ENCODE results near the gene ANKRD1. TPM values are rescaled to one million over a fixed set of nuclear protein-coding genes. Genes with fewer than 3 reads are reported as not detected.

Gene ANKRD1
- total RNA-seq, 4 donors from 2014 or later = 0.83 TPM; not detected in 3

GRCh38 chr10:90889636-90890035 is 31.3 kb downstream of the ANKRD1 start:
- no peak overlapping the region for H3K4me3 ChIP-seq
- H3K36me3 ChIP-seq = peaks cover 51 to 97% (median 77%) of the 10 kb centered on the region in 4 donors
- no peaks in the 10 kb centered on the region for H3K4me1 ChIP-seq
- DNase-seq (ENCODE audit: extremely low spot score) = no peak
- WGBS = 86% methylated on average over 1 of the region's 1 CpG
- no peaks in the 10 kb centered on the region for H3K9me3 ChIP-seq
- H3K27me3 ChIP-seq = no peaks in the 10 kb centered on the region
- H3K27ac ChIP-seq (replicated peaks in 1 of 4) = no peak overlapping the region
- intact Hi-C loops (cut with DNase I) = no loop called here
- TF ChIP-seq POLR2AphosphoS5 (IDR thresholded peaks at IDR 0.05) = no peak
- TF ChIP-seq POLR2A (IDR thresholded peaks at IDR 0.05; ENCODE audit: low read depth) = no peak
- TF ChIP-seq CTCF (IDR thresholded peaks at IDR 0.05) = no peak
- TF ChIP-seq EP300 (IDR thresholded peaks at IDR 0.05) = no peak

GRCh38 chr10:90888387-90888786 is 32.5 kb downstream of the ANKRD1 start:
- Histone ChIP-seq H3K27ac (replicated peaks in 1 of 4) (no peak overlapping the region), H3K4me3 (no peak overlapping the region), H3K36me3 (peaks cover 48 to 94% (median 68%) of the 10 kb centered on the region in 4 donors), H3K4me1 (no peaks in the 10 kb centered on the region), H3K9me3 (no peaks in the 10 kb centered on the region), H3K27me3 (no peaks in the 10 kb centered on the region)
- TF ChIP-seq CTCF (IDR thresholded peaks at IDR 0.05) (no peak), EP300 (IDR thresholded peaks at IDR 0.05) (no peak), POLR2AphosphoS5 (IDR thresholded peaks at IDR 0.05) (no peak), POLR2A (IDR thresholded peaks at IDR 0.05; ENCODE audit: low read depth) (no peak)
- 94% methylated on average over 6 of the region's 6 CpGs for WGBS
- intact Hi-C loops (cut with DNase I) = no loop called here
- no peak for DNase-seq (ENCODE audit: extremely low spot score)

GRCh38 chr10:90887555-90887954 is 33.3 kb downstream of the ANKRD1 start:
- TF ChIP-seq POLR2A (IDR thresholded peaks at IDR 0.05; ENCODE audit: low read depth) (no peak), EP300 (IDR thresholded peaks at IDR 0.05) (no peak), CTCF (IDR thresholded peaks at IDR 0.05) (no peak)
- H3K4me3 ChIP-seq = no peak overlapping the region
- no peak for DNase-seq (ENCODE audit: extremely low spot score)
- peaks cover 47 to 91% (median 64%) of the 10 kb centered on the region in 4 donors for H3K36me3 ChIP-seq
- H3K27ac ChIP-seq (replicated peaks in 1 of 4) = no peak overlapping the region
- no peaks in the 10 kb centered on the region for H3K9me3 ChIP-seq
- 94% methylated on average over 6 of the region's 6 CpGs for WGBS
- H3K4me1 ChIP-seq = no peaks in the 10 kb centered on the region
- no peaks in the 10 kb centered on the region for H3K27me3 ChIP-seq
- intact Hi-C loops (cut with DNase I) = no loop called here

- no peak overlapping the region for H3K27ac ChIP-seq (replicated peaks in 1 of 4)
- no peak overlapping the region for H3K4me3 ChIP-seq
- no peak for DNase-seq (ENCODE audit: extremely low spot score)
- no peaks in the 10 kb centered on the region for H3K4me1 ChIP-seq
- TF ChIP-seq POLR2A (IDR thresholded peaks at IDR 0.05; ENCODE audit: low read depth) (no peak), POLR2AphosphoS5 (IDR thresholded peaks at IDR 0.05) (no peak), EP300 (IDR thresholded peaks at IDR 0.05) (no peak), CTCF (IDR thresholded peaks at IDR 0.05) (no peak)
- peaks cover 39 to 88% (median 61%) of the 10 kb centered on the region in 4 donors for H3K36me3 ChIP-seq
- intact Hi-C loops (cut with DNase I) = no loop called here
- H3K9me3 ChIP-seq = no peaks in the 10 kb centered on the region
- no peaks in the 10 kb centered on the region for H3K27me3 ChIP-seq
- 93% methylated on average over 1 of the region's 1 CpG for WGBS
Measured at GRCh38 chr10:90885176-90885575, 35.7 kb downstream of the ANKRD1 start.

- Histone ChIP-seq H3K27ac (replicated peaks in 1 of 4) (no peak overlapping the region), H3K36me3 (peaks cover 39 to 85% (median 56%) of the 10 kb centered on the region in 4 donors), H3K27me3 (no peaks in the 10 kb centered on the region), H3K4me3 (no peak overlapping the region), H3K4me1 (no peaks in the 10 kb centered on the region), H3K9me3 (no peaks in the 10 kb centered on the region)
- WGBS = 85% methylated on average over 3 of the region's 3 CpGs
- TF ChIP-seq EP300 (IDR thresholded peaks at IDR 0.05) (no peak), POLR2AphosphoS5 (IDR thresholded peaks at IDR 0.05) (no peak), POLR2A (IDR thresholded peaks at IDR 0.05; ENCODE audit: low read depth) (no peak), CTCF (IDR thresholded peaks at IDR 0.05) (no peak)
- no peak for DNase-seq (ENCODE audit: extremely low spot score)
- intact Hi-C loops (cut with DNase I) = no loop called here
Measured at GRCh38 chr10:90884431-90884830, 36.5 kb downstream of the ANKRD1 start.
